Testis (tissue), 3 donors: ENCODE measurements around the gene ADAM10. TPM values are rescaled to one million over a fixed set of nuclear protein-coding genes. Genes with fewer than 3 reads are reported as not detected.
"Not testable (repeated sequence)": the region's sequence is repeated elsewhere in the genome, so short reads cannot be mapped to it uniquely, and the experiment has no call there.

Experiments used
- DNase-seq: peaks from one replicate; pipeline ENCODE4 v3.0.0-alpha.2; 2019
- H3K27ac ChIP-seq, 2 donors: fragments of 200-600 bp; sonication (generic); one replicate each; pipeline ENCODE4 v1.5.1; 2019
- H3K27me3 ChIP-seq: fragments of 200-600 bp; sonication (generic); one replicate; pipeline ENCODE4 v1.5.1; 2019
- H3K36me3 ChIP-seq: fragments of 200-600 bp; sonication (generic); one replicate; pipeline ENCODE4 v1.5.1; 2017; ENCODE audit warnings: low read depth; ENCODE audit errors: missing control alignments
- H3K4me1 ChIP-seq: fragments of 200-600 bp; sonication (generic); one replicate; pipeline ENCODE4 v1.5.1; 2019
- H3K4me3 ChIP-seq, 2 donors: fragments of 200-600 bp; sonication (generic); one replicate each; pipeline ENCODE4 v1.5.1; 2017 to 2019
- H3K9me3 ChIP-seq: fragments of 200-600 bp; sonication (generic); one replicate; pipeline ENCODE4 v1.5.1; 2017
- POLR2A ChIP-seq: fragments of 450-650 bp; IDR thresholded peaks from one replicate; pipeline ENCODE4 v1.6.1; 2017; ENCODE audit warnings: antibody characterized with exemption, mild to moderate bottlenecking, moderate library complexity
- WGBS, 2 donors: methylation state at CpG; one replicate each; pipeline ENCODE4 v1.1.5; 2018; 5-methylcytosine and 5-hydroxymethylcytosine counted together
- intact Hi-C: fragments of 100-400 bp; cut with DNase I; formaldehyde crosslinking; loops from one replicate; pipeline ENCODE4 v1.15.1; 2023; ENCODE audit warnings: low total_unique reads
- polyA plus RNA-seq: library from polyadenylated mRNA; stranded (reverse); fragments of 350-450 nt; fragmentation: Illumina TruSeq; extraction: RNeasy Lipid Tissue Mini Kit (QIAGEN cat#74804); gene quantifications from one replicate; pipeline ENCODE4 v1.2.3, GENCODE V29; 2014; ENCODE audit warnings: low read depth, low replicate concordance; ENCODE audit not compliant: insufficient read depth
- total RNA-seq, 2 donors: library from RNA; depleted of rRNA; stranded (reverse); fragments of >200 nt; gene quantifications; one replicate each; pipeline ENCODE4 v1.2.3, GENCODE V29; 2016
- TF ChIP-seq, protein P1 (sequence below), 3 experiments: fragments of 450-650 bp in 2 of 3; fragments of 200-600 bp in 1 of 3; sonication (generic) in 1 of 3; IDR thresholded peaks; one replicate each; pipeline ENCODE4 v1.5.1; 2016 to 2019; ENCODE audit warnings: antibody characterized with exemption in 3 of 3, mild to moderate bottlenecking in 2 of 3, moderate library complexity in 1 of 3

ADAM10 gene
- total and polyA plus RNA-seq, 3 donors from 2014 or later: 46.2 to 65.5 (median 58.7) TPM

DNA sequence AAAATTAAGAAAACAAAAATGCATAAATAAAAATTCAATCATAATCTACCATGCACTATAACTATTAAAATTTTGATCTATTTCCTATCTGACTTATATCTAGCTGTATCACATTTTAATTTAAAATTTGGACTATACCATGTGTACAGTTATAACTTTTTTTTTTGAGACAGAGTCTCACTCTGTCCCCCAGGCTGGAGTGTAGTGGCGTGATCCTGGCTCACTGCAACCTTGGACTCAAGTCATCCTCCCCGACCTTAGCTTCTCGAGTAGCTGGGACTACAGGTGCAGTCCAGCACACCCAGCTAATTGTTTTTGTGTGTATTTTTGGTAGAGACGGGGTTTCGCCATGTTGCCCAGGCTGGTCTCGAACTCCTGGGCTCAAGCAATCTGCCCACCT is 119.9 kb downstream of the ADAM10 start:
- intact Hi-C loops: no loop called here
- Histone ChIP-seq H3K36me3 (no peaks in the 10 kb centered on the region), H3K27ac (no peak overlapping the region), H3K27me3 (no peaks in the 10 kb centered on the region), H3K9me3 (no peaks in the 10 kb centered on the region), H3K4me1 (peaks cover 16% of the 10 kb centered on the region), H3K4me3 (no peak overlapping the region)
- 83 to 91% methylated on average over 5 to 6 of the region's 6 CpGs for WGBS, 2 donors
- no peak for TF ChIP-seq POLR2A
- TF ChIP-seq, protein P1, sequence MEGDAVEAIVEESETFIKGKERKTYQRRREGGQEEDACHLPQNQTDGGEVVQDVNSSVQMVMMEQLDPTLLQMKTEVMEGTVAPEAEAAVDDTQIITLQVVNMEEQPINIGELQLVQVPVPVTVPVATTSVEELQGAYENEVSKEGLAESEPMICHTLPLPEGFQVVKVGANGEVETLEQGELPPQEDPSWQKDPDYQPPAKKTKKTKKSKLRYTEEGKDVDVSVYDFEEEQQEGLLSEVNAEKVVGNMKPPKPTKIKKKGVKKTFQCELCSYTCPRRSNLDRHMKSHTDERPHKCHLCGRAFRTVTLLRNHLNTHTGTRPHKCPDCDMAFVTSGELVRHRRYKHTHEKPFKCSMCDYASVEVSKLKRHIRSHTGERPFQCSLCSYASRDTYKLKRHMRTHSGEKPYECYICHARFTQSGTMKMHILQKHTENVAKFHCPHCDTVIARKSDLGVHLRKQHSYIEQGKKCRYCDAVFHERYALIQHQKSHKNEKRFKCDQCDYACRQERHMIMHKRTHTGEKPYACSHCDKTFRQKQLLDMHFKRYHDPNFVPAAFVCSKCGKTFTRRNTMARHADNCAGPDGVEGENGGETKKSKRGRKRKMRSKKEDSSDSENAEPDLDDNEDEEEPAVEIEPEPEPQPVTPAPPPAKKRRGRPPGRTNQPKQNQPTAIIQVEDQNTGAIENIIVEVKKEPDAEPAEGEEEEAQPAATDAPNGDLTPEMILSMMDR (IDR thresholded peaks at IDR 0.05): no peak
- no peak for DNase-seq

DNA sequence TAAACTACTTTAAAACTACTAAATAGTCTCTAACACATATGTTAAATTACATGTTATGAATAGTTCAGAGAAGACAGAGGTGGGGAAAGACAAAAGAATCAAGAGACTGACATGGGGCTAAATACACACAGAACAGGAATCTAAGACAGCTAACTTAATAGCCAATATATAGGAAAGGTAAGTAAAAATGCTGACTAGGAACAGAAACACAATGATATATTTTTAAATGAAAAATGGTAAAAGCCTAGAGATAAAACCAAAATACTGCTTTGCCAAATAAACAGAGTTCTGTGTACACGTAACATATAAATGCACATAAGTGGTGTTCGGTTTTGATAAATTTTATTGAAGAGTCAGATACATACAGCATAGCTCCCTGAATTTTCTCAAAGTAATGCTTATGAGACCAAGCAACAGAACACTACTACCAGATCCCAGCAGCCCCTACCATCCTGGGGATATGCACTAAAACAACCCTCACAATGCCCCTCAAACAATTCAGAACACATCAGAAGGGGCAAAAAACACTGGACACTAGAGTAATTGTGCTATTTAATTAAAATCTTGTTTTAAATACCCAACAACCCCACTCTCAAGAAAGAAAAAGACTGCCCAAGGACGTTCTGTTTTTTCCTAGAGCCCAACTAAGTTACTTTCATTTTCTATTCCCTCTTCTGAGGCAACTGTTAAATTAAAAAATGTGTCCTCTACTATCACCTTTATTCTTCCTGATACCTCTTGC is 121.1 kb downstream of the ADAM10 start:
- 56 to 63% methylated on average over 3 of the region's 3 CpGs for WGBS, 2 donors
- intact Hi-C loops: no loop called here
- Histone ChIP-seq H3K4me3 (no peak overlapping the region), H3K27me3 (no peaks in the 10 kb centered on the region), H3K9me3 (no peaks in the 10 kb centered on the region), H3K27ac (peak overlapping the region; percentile 27 to 48), H3K36me3 (no peaks in the 10 kb centered on the region), H3K4me1 (peaks cover 16% of the 10 kb centered on the region)
- TF ChIP-seq POLR2A: no peak
- no peak for DNase-seq

DNA sequence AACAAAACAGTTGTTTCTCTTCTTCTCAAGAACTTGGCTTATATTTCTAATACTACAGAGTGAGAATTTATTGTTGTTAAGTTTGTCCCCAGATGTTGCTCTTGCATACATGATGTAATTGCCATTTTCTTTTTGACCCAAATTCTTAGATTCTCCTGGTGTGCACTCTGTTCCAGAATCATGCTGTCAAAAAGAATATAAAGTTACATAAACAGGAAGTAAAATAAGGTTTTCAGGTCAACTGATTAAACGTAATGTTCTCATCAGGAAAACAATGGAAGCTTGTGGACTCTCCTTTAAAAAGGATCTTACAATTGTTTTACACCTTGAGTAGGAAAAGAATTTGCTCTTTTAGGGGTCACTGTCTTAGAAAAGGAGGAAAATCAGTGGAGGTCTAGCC is 121.8 kb downstream of the ADAM10 start:
- Histone ChIP-seq H3K4me3 (no peak overlapping the region), H3K9me3 (no peaks in the 10 kb centered on the region), H3K27ac (peak overlapping the region; percentile 27 to 48), H3K36me3 (no peaks in the 10 kb centered on the region), H3K4me1 (peaks cover 13% of the 10 kb centered on the region), H3K27me3 (no peaks in the 10 kb centered on the region)
- DNase-seq: no peak
- no peak for TF ChIP-seq POLR2A
- TF ChIP-seq, protein P1 (IDR thresholded peaks at IDR 0.05): no peak
- intact Hi-C loops: no loop called here
- WGBS, 2 donors: 10 to 14% methylated on average over 1 of the region's 1 CpG

DNA sequence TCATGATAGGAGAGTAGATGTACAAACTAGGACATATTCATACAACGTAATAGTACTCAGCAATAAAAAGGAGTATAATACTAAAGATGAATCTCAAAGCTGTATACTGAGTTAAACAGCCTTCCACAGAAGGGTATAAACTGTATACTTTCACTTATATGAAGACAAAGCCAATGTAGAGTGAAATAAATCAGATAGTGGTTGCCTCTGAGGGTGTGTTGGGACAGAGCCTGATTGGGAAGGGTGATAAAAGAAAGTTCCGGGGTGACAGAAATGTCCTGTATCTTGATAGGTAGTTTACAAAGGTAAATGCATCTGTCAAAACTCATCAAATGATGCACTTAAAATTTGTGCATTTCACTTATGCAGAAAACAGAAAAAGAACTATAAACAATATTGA is 122.5 kb downstream of the ADAM10 start:
- Histone ChIP-seq H3K36me3 (no peaks in the 10 kb centered on the region), H3K9me3 (no peaks in the 10 kb centered on the region), H3K4me1 (peaks cover 13% of the 10 kb centered on the region), H3K4me3 (no peak overlapping the region), H3K27ac (no peak overlapping the region), H3K27me3 (no peaks in the 10 kb centered on the region)
- intact Hi-C loops: no loop called here
- no peak for DNase-seq
- WGBS, 2 donors: 90 to 95% methylated on average over 2 of the region's 2 CpGs
- no peak for TF ChIP-seq POLR2A

DNA sequence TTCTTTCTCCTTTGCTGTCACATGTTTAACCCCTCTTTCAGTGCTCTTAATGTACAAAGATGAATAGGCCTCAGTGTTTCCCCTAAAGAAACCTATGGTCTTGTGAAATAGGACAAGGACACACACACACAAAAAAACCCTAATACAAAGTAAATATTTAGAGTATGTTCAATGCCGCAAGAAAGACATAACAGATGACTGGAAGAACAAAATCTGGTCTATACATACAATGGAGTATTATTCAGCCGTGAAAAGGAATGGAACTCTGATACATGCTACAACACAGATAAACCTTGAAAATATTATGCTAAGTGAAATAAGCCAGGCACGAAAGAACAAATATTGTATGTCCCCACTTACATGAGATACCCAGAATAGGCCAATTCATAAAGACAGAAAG is 123.1 kb downstream of the ADAM10 start:
- Histone ChIP-seq H3K27ac (no peak overlapping the region), H3K4me3 (no peak overlapping the region), H3K27me3 (no peaks in the 10 kb centered on the region), H3K9me3 (no peaks in the 10 kb centered on the region), H3K36me3 (no peaks in the 10 kb centered on the region), H3K4me1 (peaks cover 13% of the 10 kb centered on the region)
- DNase-seq: no peak
- WGBS, 2 donors: 93 to 100% methylated on average over 3 of the region's 3 CpGs
- TF ChIP-seq, protein P1 (IDR thresholded peaks at IDR 0.05): no peak
- no peak for TF ChIP-seq POLR2A
- intact Hi-C loops: no loop called here

DNA sequence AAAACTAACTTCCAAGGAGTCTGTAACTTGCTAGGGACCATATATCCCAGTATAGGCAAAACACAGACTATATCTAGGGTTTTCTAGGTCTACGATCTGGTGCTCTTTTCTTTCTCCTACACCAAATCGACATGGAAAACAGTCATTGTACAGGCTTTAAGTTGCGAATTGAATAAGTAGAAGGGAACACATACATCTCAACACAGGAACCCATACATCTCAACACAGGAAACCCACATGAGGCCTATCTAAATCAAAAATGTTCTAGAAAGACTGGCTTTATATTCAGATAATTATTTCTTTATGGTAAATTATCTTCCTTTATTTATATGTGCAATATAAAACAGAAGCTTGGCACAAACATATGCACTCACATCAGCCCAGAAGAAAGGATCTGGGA is 126.6 kb downstream of the ADAM10 start:
- H3K4me3 ChIP-seq: no peak overlapping the region
- no peak for DNase-seq
- H3K9me3 ChIP-seq: no peaks in the 10 kb centered on the region
- H3K27me3 ChIP-seq: no peaks in the 10 kb centered on the region
- H3K4me1 ChIP-seq: peaks cover 5% of the 10 kb centered on the region
- H3K27ac ChIP-seq: no peak overlapping the region
- TF ChIP-seq, protein P1 (IDR thresholded peaks at IDR 0.05): no peak
- no peak for TF ChIP-seq POLR2A
- intact Hi-C loops: no loop called here
- H3K36me3 ChIP-seq: no peaks in the 10 kb centered on the region
- WGBS, 2 donors: 90 to 93% methylated on average over 3 of the region's 3 CpGs

DNA sequence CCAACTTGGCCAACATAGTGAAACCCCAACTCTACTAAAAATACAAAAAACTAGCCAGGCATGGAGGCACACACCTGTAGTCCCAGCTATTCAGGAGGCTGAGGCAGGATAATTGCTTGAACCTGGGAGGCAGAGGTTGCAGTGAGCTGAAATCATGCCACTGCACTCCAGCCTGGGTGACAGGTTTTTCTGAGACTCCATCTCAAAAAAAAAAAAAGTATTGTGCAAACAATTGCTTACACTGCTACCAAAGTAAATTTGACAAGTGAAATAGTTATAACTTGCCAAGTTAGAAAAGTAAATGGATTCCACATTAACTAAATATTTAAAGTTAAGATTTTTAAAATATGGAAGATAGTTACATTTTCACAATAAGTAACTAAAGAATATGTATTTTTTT is 129.2 kb downstream of the ADAM10 start:
- H3K4me3 ChIP-seq, H3K27me3 ChIP-seq, H3K4me1 ChIP-seq, H3K9me3 ChIP-seq, H3K27ac ChIP-seq, intact Hi-C loops, H3K36me3 ChIP-seq, DNase-seq: not testable (repeated sequence)
